Hematopoietic multipotent progenitor cell treated with erythropoietin and hydrocortisone succinate and interleukin-3 and kit ligand, for 17 days (in vitro differentiated cells): ENCODE measurements around the gene ARL11.
"Not testable (repeated sequence)": the region's sequence is repeated elsewhere in the genome, so short reads cannot be mapped to it uniquely, and the experiment has no call there.

Experiments
- DNase-seq: peaks from one replicate; pipeline ENCODE4 v3.0.0-alpha.2; 2015; ENCODE audit warnings: low spot score

The ARL11 gene

GRCh38 chr13:49627831-49628652 lies at the start of gene ARL11:
ARL11 (plus strand) TSS chr13:49628507; CDS start chr13:49630448, 1,941 bp downstream.
- DNase-seq: no peak

- DNase-seq: no peak
Measured at GRCh38 chr13:49579501-49579900, 48.8 kb upstream of the ARL11 start.

- no peak for DNase-seq
Measured at GRCh38 chr13:49580980-49581680, 47.2 kb upstream of the ARL11 start.

GRCh38 chr13:49584771-49585182 lies 43.5 kb upstream of the ARL11 start:
- DNase-seq: peak; percentile 44

- peak; percentile 77 for DNase-seq
Measured at GRCh38 chr13:49585220-49586157, 42.8 kb upstream of the ARL11 start, which contains the start of gene RCBTB1. RCBTB1 (minus strand) TSS chr13:49585558; CDS start chr13:49567279, 18,279 bp downstream.

GRCh38 chr13:49586717-49587116 lies 41.6 kb upstream of the ARL11 start:
- no peak for DNase-seq

- DNase-seq: no peak
Measured at GRCh38 chr13:49587311-49587847, 40.9 kb upstream of the ARL11 start.

GRCh38 chr13:49590714-49591113 lies 37.6 kb upstream of the ARL11 start:
- DNase-seq: not testable (repeated sequence)

- DNase-seq: not testable (repeated sequence)
Measured at GRCh38 chr13:49593876-49594275, 34.4 kb upstream of the ARL11 start.

- DNase-seq: no peak
Measured at GRCh38 chr13:49594576-49594975, 33.7 kb upstream of the ARL11 start.

GRCh38 chr13:49596221-49596620 lies 32.1 kb upstream of the ARL11 start:
- DNase-seq: no peak

GRCh38 chr13:49597043-49597641 lies 31.2 kb upstream of the ARL11 start:
- DNase-seq: no peak

- DNase-seq: no peak
Measured at GRCh38 chr13:49602005-49602404, 26.3 kb upstream of the ARL11 start.

GRCh38 chr13:49602615-49603014 lies 25.7 kb upstream of the ARL11 start:
- not testable (repeated sequence) for DNase-seq

GRCh38 chr13:49604570-49604969 lies 23.7 kb upstream of the ARL11 start:
- DNase-seq: no peak

GRCh38 chr13:49606747-49607648 lies 21.3 kb upstream of the ARL11 start:
- peak; percentile 80 for DNase-seq

- no peak for DNase-seq
Measured at GRCh38 chr13:49607761-49608160, 20.5 kb upstream of the ARL11 start.

GRCh38 chr13:49608651-49609331 lies 19.5 kb upstream of the ARL11 start:
- DNase-seq: no peak

GRCh38 chr13:49610176-49610575 lies 18.1 kb upstream of the ARL11 start:
- DNase-seq: no peak

- DNase-seq: not testable (repeated sequence)
Measured at GRCh38 chr13:49612042-49612441, 16.3 kb upstream of the ARL11 start.
